PFSK-1 (cell line): Measurements from ENCODE around the gene PAX2.

Experiments
- FOXP2 ChIP-seq: optimal IDR thresholded peaks from 2 replicates; pipeline ENCODE3; 2011; ENCODE audit warnings: borderline replicate concordance, control low read depth, inconsistent platforms; ENCODE audit not compliant: insufficient read depth; ENCODE audit errors: extremely low read length, extremely low read depth
- POLR2AphosphoS5 ChIP-seq: IDR thresholded peaks from 2 replicates; pipeline ENCODE4 v1.6.1; 2012; ENCODE audit warnings: low read depth, mild to moderate bottlenecking, control low read depth, low read length, moderate library complexity
- REST ChIP-seq, 2 experiments: IDR thresholded peaks; 2 replicates each; pipeline versions ENCODE4 v1.6.1 to v1.8.0; 2011 to 2012; ENCODE audit warnings: low read depth in 2 of 2, low read length in 2 of 2, control low read depth in 1 of 2, inconsistent platforms in 1 of 2, mild to moderate bottlenecking in 1 of 2, moderate library complexity in 1 of 2; ENCODE audit not compliant: insufficient read depth in 1 of 2
- SIN3A ChIP-seq: IDR thresholded peaks from 2 replicates; pipeline ENCODE4 v1.6.1; 2012; ENCODE audit warnings: mild to moderate bottlenecking, low read length, moderate library complexity, borderline replicate concordance; ENCODE audit not compliant: insufficient read depth
- TAF1 ChIP-seq: IDR thresholded peaks from 2 replicates; pipeline ENCODE4 v1.6.1; 2012; ENCODE audit warnings: low read length, control low read depth, borderline replicate concordance; ENCODE audit not compliant: insufficient read depth

GRCh38 chr10:100837300-100837699 is 91.9 kb downstream of the PAX2 start:
- TF ChIP-seq POLR2AphosphoS5, result no peak
- TF ChIP-seq TAF1, result no peak
- TF ChIP-seq REST (IDR thresholded peaks at IDR 0.05; ENCODE audit: insufficient read depth in 1 of 2, low read depth in 2 of 2, low read length in 2 of 2), result no peak
- no peak for TF ChIP-seq SIN3A
- no peak for TF ChIP-seq FOXP2
